Measurements from ENCODE around the gene NOP58. TPM values are rescaled to one million over a fixed set of nuclear protein-coding genes. Genes with fewer than 3 reads are reported as not detected.

NOP58 gene
- total RNA-seq, 2 donors from 2014 or later: 73.5 to 82.7 TPM

- WGBS, 2 experiments (ENCODE audit: insufficient coverage in 1 of 2, insufficient read length in 1 of 2): 91% methylated on average over 4 to 5 of the region's 6 CpGs
- H3K27ac ChIP-seq (ENCODE audit: low read depth, low read length): no peak overlapping the region
- H3K27me3 Mint-ChIP-seq (ENCODE audit: insufficient read depth): no peaks in the 10 kb centered on the region
These were observed 12.6 kb downstream of the NOP58 start for GRCh38 chr2:202278036-202278760.

GRCh38 chr2:202278944-202279343 is 13.4 kb downstream of the NOP58 start:
- peak; percentile 75 for TF ChIP-seq CTCF (conservative IDR thresholded peaks at IDR 0.05)
- no peak overlapping the region for H3K4me3 Mint-ChIP-seq
- peaks cover 7% of the 10 kb centered on the region for H3K4me1 Mint-ChIP-seq
- peaks cover 68% of the 10 kb centered on the region for H3K36me3 ChIP-seq (ENCODE audit: control insufficient read depth, insufficient read depth, low read length)
- peaks cover 52% of the 10 kb centered on the region for H3K36me3 Mint-ChIP-seq (ENCODE audit: low read depth)
- H3K27me3 ChIP-seq (ENCODE audit: control insufficient read depth, insufficient read depth, low read length, poor library complexity, severe bottlenecking): no peaks in the 10 kb centered on the region
- no peaks in the 10 kb centered on the region for H3K9me3 Mint-ChIP-seq
- 56% methylated on average over 1 of the region's 1 CpG; no CpG with 5 or more reads in 1 of the 2 experiments for WGBS, 2 experiments (ENCODE audit: insufficient coverage in 1 of 2, insufficient read length in 1 of 2)
- no peak overlapping the region for H3K4me3 ChIP-seq (ENCODE audit: low read length)
- H3K27ac ChIP-seq (ENCODE audit: low read depth, low read length): no peak overlapping the region
- H3K9ac ChIP-seq (ENCODE audit: extremely low read depth, low read length, poor library complexity, severe bottlenecking): no peak overlapping the region
- no peaks in the 10 kb centered on the region for H3K27me3 Mint-ChIP-seq (ENCODE audit: insufficient read depth)
- DNase-seq: no peak
- H3K9me3 ChIP-seq (ENCODE audit: control insufficient read depth, low read length): no peaks in the 10 kb centered on the region
- no peak overlapping the region for H3K27ac Mint-ChIP-seq
- H3K4me1 ChIP-seq (ENCODE audit: control insufficient read depth, insufficient read depth, low read length): no peaks in the 10 kb centered on the region

More at GRCh38 chr2:202278036-202278760, 12.6 kb downstream of the NOP58 start:
- H3K36me3 Mint-ChIP-seq (ENCODE audit: low read depth): peaks cover 50% of the 10 kb centered on the region
- Histone ChIP-seq H3K4me3 (ENCODE audit: low read length) (no peak overlapping the region), H3K27me3 (ENCODE audit: control insufficient read depth, insufficient read depth, low read length, poor library complexity, severe bottlenecking) (no peaks in the 10 kb centered on the region), H3K4me1 (ENCODE audit: control insufficient read depth, insufficient read depth, low read length) (no peaks in the 10 kb centered on the region), H3K9ac (ENCODE audit: extremely low read depth, low read length, poor library complexity, severe bottlenecking) (no peak overlapping the region), H3K36me3 (ENCODE audit: control insufficient read depth, insufficient read depth, low read length) (peaks cover 65% of the 10 kb centered on the region), H3K9me3 (ENCODE audit: control insufficient read depth, low read length) (no peaks in the 10 kb centered on the region)
- H3K27ac Mint-ChIP-seq: peak overlapping the region; percentile 10
- H3K4me1 Mint-ChIP-seq: peaks cover 7% of the 10 kb centered on the region
- TF ChIP-seq CTCF (conservative IDR thresholded peaks at IDR 0.05): no peak
- no peaks in the 10 kb centered on the region for H3K9me3 Mint-ChIP-seq
- no peak overlapping the region for H3K4me3 Mint-ChIP-seq
- DNase-seq: peak; percentile 53

GRCh38 chr2:202286595-202286994 is 21.0 kb downstream of the NOP58 start:
- H3K27ac ChIP-seq (ENCODE audit: low read depth, low read length): no peak overlapping the region
- DNase-seq: peak; percentile 20
- H3K27me3 Mint-ChIP-seq (ENCODE audit: insufficient read depth): no peaks in the 10 kb centered on the region
- H3K4me1 ChIP-seq (ENCODE audit: control insufficient read depth, insufficient read depth, low read length): no peaks in the 10 kb centered on the region
- H3K27me3 ChIP-seq (ENCODE audit: control insufficient read depth, insufficient read depth, low read length, poor library complexity, severe bottlenecking): no peaks in the 10 kb centered on the region
- H3K4me1 Mint-ChIP-seq: no peaks in the 10 kb centered on the region
- H3K9me3 ChIP-seq (ENCODE audit: control insufficient read depth, low read length): no peaks in the 10 kb centered on the region
- H3K36me3 ChIP-seq (ENCODE audit: control insufficient read depth, insufficient read depth, low read length): peaks cover 81% of the 10 kb centered on the region
- H3K36me3 Mint-ChIP-seq (ENCODE audit: low read depth): peaks cover 78% of the 10 kb centered on the region
- H3K27ac Mint-ChIP-seq: no peak overlapping the region
- no peak overlapping the region for H3K9ac ChIP-seq (ENCODE audit: extremely low read depth, low read length, poor library complexity, severe bottlenecking)
- no peaks in the 10 kb centered on the region for H3K9me3 Mint-ChIP-seq
- no peak overlapping the region for H3K4me3 Mint-ChIP-seq
- TF ChIP-seq CTCF (conservative IDR thresholded peaks at IDR 0.05): no peak
- H3K4me3 ChIP-seq (ENCODE audit: low read length): no peak overlapping the region

Measured in endodermal cell (in vitro differentiated cells).